K562 (cell line): ENCODE measurements around the gene PRSS27. TPM values are rescaled to one million over a fixed set of nuclear protein-coding genes. Genes with fewer than 3 reads are reported as not detected.
A peak's percentile ranks its signal among the peaks of the same experiment; 100 is the strongest.

ENCODE experiments used
- ADNP ChIP-seq: fragments of 200-800 bp; sonication (Bioruptor generic); IDR thresholded peaks from 2 replicates; pipeline ENCODE4 v1.6.1; 2016; ENCODE audit warnings: missing genetic modification characterization, missing compliant biosample characterization
- ARID2 ChIP-seq: fragments of 450-650 bp; IDR thresholded peaks from 2 replicates; pipeline ENCODE4 v1.6.1; 2017; ENCODE audit warnings: antibody characterized with exemption, mild to moderate bottlenecking
- EGR1 ChIP-seq: fragments of 450-650 bp; conservative IDR thresholded peaks from 2 replicates; pipeline ENCODE4 v1.6.1; 2017; ENCODE audit warnings: mild to moderate bottlenecking
- EP400 ChIP-seq: fragments of 450-650 bp; IDR thresholded peaks from 2 replicates; pipeline ENCODE4 v1.6.1; 2017; ENCODE audit warnings: antibody characterized with exemption, mild to moderate bottlenecking, moderate library complexity
- HLTF ChIP-seq: fragments of 450-650 bp; IDR thresholded peaks from 2 replicates; pipeline ENCODE4 v1.6.1; 2016
- KLF1 ChIP-seq: fragments of 450-650 bp; IDR thresholded peaks from 2 replicates; pipeline ENCODE4 v1.6.1; 2016; ENCODE audit warnings: missing genetic modification characterization, missing compliant biosample characterization
- PCBP1 ChIP-seq: fragments of 200-400 bp; formaldehyde crosslinking; IDR thresholded peaks from 2 replicates; pipeline ENCODE4 v1.6.1; 2018; ENCODE audit warnings: mild to moderate bottlenecking, low read depth, low read length; ENCODE audit not compliant: poor library complexity, severe bottlenecking
- PHB2 ChIP-seq: fragments of 450-650 bp; IDR thresholded peaks from 2 replicates; pipeline ENCODE4 v1.6.1; 2017; ENCODE audit warnings: low read depth
- PTTG1 ChIP-seq: fragments of 450-650 bp; IDR thresholded peaks from 2 replicates; pipeline ENCODE4 v1.6.1; 2016; ENCODE audit warnings: low read depth, mild to moderate bottlenecking, missing genetic modification characterization, missing compliant biosample characterization
- RUNX1 ChIP-seq: sonication (generic); IDR thresholded peaks from 2 replicates; pipeline ENCODE4 v1.6.1; 2016; ENCODE audit warnings: antibody characterized with exemption, low read depth
- TAF15 ChIP-seq: fragments of 200-400 bp; formaldehyde crosslinking; IDR thresholded peaks from 2 replicates; pipeline ENCODE4 v1.6.1; 2017; ENCODE audit warnings: mild to moderate bottlenecking, low read depth, low read length, moderate library complexity
- ZNF311 ChIP-seq: fragments of 250-450 bp; sonication (Bioruptor Pico); IDR thresholded peaks from 2 replicates; pipeline ENCODE4 v1.4.0; 2020; ENCODE audit warnings: mild to moderate bottlenecking, moderate library complexity
- polyA plus RNA-seq, 8 experiments: library from polyadenylated mRNA; depleted of rRNA in 4 of 8; stranded (reverse) in 5 of 8; unstranded in 3 of 8; fragments of >200 nt; fragmentation: Nextera tagmentation in 2 of 8; fragmentation: Illumina TruSeq in 1 of 8; extraction: Ambion mirVana in 2 of 8; extraction: Trizol in 1 of 8; gene quantifications; 2 replicates each; pipeline versions ENCODE4 v1.2.1 to v1.2.3, GENCODE V29; 2011 to 2014; ENCODE audit warnings: inconsistent platforms in 1 of 8, missing spikeins in 1 of 8
- total RNA-seq, 7 experiments: library from RNA; depleted of rRNA in 6 of 7; stranded (reverse); fragments of >200 nt in 6 of 7; fragmentation: Illumina TruSeq in 2 of 7; extraction: Trizol in 2 of 7; gene quantifications; 2 replicates each; pipeline versions ENCODE4 v1.2.1 to v1.2.3, GENCODE V29; 2011 to 2021; ENCODE audit warnings: low replicate concordance in 1 of 7
- TF ChIP-seq, protein P1 (sequence below): fragments of 250-450 bp; sonication (Bioruptor Pico); IDR thresholded peaks from 2 replicates; pipeline ENCODE4 v1.8.0; 2021; ENCODE audit warnings: moderate library complexity, mild to moderate bottlenecking, inconsistent platforms
- TF ChIP-seq, protein P2 (sequence below): sonication (generic); formaldehyde crosslinking; IDR thresholded peaks from 2 replicates; pipeline ENCODE4 v1.8.1; 2023; ENCODE audit warnings: mild to moderate bottlenecking, missing genetic modification reagents, moderate library complexity
- TF ChIP-seq, protein P3 (sequence below): IDR thresholded peaks from 2 replicates; pipeline ENCODE4 v1.6.1; 2014; ENCODE audit warnings: antibody characterized with exemption
- TF ChIP-seq, protein P4 (sequence below): fragments of 250-450 bp; sonication (Bioruptor Pico); IDR thresholded peaks from 2 replicates; pipeline ENCODE4 v1.5.1; 2021; ENCODE audit warnings: mild to moderate bottlenecking
- TF ChIP-seq, protein P5 (sequence below): conservative IDR thresholded peaks from 2 replicates; pipeline ENCODE4 v1.6.1; 2011; ENCODE audit warnings: low read depth, mild to moderate bottlenecking, low read length; ENCODE audit not compliant: control insufficient read depth
- TF ChIP-seq, protein P6 (sequence below): fragments of 450-650 bp; IDR thresholded peaks from 2 replicates; pipeline ENCODE4 v1.6.1; 2016; ENCODE audit warnings: missing biosample characterization, missing genetic modification characterization

Gene PRSS27
- total and polyA plus RNA-seq, 9 of the 15 experiments (the other 6 are each of a cell fraction or from before 2014, with no cell fraction given) = 0.09 to 0.20 (median 0.17) TPM; not detected in 5

DNA sequence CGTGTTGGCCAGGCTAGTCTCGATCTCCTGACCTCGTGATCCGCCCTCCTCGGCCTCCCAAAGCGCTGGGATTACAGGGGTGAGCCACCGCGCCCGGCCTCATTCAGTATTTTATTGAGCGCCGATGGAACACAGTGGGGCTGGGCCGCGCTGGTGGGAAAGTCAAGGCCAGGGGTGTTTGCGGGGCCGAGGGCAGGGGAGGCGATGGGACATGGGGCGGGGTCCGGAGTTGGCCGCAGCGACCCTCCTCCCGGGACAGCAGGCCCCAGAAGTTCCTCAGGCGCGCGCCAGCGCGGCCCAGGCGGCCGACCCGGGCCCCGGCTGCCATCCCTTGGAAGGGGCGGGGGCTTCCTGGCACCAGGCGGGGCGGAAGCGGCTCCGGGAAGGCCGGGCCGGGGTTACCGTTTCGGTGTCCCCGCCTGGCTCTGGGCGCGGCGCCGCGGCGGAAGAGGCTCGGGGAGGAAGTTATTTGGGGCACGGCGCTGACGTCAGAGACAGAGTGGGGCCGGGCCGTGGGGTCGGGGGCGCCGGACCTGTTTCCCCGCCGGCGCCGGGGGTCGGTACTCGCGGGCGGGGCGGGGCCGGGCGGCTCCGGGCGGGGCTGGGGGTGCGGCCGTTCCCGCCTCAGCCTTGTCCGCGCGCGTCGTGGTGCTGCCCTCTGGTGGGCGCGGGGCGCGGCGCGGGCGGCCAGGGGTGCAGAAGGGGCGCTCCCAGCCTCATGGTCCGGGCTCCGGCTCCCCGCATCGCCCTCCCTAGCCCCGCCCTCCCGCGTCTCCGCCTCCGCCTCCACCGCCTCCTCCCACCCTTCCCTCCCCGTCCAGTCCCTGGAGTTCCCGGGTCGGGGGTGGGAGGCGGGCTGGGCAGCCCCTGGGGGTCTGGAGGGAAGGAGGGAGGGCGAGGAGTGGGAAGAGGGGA lies 952 bp upstream of the PRSS27 start (continued):
- TF ChIP-seq EGR1 (peak; percentile 59), HLTF (no peak), ADNP (tag) (no peak), PCBP1 (no peak), PHB2 (no peak), PTTG1 (tag) (no peak), RUNX1 (no peak), KLF1 (tag) (no peak), TAF15 (no peak), ARID2 (no peak), EP400 (peak; percentile 54; the same call in 1 of the 2 replicates), ZNF311 (CRISPR knock-in tag) (no peak)
- TF ChIP-seq, protein P1, sequence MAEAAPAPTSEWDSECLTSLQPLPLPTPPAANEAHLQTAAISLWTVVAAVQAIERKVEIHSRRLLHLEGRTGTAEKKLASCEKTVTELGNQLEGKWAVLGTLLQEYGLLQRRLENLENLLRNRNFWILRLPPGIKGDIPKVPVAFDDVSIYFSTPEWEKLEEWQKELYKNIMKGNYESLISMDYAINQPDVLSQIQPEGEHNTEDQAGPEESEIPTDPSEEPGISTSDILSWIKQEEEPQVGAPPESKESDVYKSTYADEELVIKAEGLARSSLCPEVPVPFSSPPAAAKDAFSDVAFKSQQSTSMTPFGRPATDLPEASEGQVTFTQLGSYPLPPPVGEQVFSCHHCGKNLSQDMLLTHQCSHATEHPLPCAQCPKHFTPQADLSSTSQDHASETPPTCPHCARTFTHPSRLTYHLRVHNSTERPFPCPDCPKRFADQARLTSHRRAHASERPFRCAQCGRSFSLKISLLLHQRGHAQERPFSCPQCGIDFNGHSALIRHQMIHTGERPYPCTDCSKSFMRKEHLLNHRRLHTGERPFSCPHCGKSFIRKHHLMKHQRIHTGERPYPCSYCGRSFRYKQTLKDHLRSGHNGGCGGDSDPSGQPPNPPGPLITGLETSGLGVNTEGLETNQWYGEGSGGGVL (CRISPR knock-in tag) = no peak
- TF ChIP-seq, protein P2, sequence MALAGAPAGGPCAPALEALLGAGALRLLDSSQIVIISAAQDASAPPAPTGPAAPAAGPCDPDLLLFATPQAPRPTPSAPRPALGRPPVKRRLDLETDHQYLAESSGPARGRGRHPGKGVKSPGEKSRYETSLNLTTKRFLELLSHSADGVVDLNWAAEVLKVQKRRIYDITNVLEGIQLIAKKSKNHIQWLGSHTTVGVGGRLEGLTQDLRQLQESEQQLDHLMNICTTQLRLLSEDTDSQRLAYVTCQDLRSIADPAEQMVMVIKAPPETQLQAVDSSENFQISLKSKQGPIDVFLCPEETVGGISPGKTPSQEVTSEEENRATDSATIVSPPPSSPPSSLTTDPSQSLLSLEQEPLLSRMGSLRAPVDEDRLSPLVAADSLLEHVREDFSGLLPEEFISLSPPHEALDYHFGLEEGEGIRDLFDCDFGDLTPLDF (CRISPR knock-in tag) = 0 out of 2 replicates have a peak, but pooled peaks have one; percentile 40
- TF ChIP-seq, protein P3, sequence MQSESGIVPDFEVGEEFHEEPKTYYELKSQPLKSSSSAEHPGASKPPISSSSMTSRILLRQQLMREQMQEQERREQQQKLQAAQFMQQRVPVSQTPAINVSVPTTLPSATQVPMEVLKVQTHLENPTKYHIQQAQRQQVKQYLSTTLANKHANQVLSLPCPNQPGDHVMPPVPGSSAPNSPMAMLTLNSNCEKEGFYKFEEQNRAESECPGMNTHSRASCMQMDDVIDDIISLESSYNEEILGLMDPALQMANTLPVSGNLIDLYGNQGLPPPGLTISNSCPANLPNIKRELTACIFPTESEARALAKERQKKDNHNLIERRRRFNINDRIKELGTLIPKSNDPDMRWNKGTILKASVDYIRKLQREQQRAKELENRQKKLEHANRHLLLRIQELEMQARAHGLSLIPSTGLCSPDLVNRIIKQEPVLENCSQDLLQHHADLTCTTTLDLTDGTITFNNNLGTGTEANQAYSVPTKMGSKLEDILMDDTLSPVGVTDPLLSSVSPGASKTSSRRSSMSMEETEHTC = no peak
- TF ChIP-seq, protein P4, sequence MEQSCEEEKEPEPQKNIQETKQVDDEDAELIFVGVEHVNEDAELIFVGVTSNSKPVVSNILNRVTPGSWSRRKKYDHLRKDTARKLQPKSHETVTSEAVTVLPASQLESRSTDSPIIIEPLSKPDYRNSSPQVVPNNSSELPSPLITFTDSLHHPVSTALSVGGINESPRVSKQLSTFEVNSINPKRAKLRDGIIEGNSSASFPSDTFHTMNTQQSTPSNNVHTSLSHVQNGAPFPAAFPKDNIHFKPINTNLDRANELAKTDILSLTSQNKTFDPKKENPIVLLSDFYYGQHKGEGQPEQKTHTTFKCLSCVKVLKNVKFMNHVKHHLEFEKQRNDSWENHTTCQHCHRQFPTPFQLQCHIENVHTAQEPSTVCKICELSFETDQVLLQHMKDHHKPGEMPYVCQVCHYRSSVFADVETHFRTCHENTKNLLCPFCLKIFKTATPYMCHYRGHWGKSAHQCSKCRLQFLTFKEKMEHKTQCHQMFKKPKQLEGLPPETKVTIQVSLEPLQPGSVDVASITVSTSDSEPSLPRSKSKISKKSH = no peak
- TF ChIP-seq, protein P5, sequence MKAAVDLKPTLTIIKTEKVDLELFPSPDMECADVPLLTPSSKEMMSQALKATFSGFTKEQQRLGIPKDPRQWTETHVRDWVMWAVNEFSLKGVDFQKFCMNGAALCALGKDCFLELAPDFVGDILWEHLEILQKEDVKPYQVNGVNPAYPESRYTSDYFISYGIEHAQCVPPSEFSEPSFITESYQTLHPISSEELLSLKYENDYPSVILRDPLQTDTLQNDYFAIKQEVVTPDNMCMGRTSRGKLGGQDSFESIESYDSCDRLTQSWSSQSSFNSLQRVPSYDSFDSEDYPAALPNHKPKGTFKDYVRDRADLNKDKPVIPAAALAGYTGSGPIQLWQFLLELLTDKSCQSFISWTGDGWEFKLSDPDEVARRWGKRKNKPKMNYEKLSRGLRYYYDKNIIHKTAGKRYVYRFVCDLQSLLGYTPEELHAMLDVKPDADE = peak; percentile 50; the same call in 1 of the 2 replicates
- TF ChIP-seq, protein P6, sequence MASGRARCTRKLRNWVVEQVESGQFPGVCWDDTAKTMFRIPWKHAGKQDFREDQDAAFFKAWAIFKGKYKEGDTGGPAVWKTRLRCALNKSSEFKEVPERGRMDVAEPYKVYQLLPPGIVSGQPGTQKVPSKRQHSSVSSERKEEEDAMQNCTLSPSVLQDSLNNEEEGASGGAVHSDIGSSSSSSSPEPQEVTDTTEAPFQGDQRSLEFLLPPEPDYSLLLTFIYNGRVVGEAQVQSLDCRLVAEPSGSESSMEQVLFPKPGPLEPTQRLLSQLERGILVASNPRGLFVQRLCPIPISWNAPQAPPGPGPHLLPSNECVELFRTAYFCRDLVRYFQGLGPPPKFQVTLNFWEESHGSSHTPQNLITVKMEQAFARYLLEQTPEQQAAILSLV (tag) = no peak
